WTC11 (cell line): ENCODE data around the gene RNF148. TPM values are rescaled to one million over a fixed set of nuclear protein-coding genes. Genes with fewer than 3 reads are reported as not detected.

Source experiments
- ATAC-seq: fragments of 200-7000 bp; cut with Tn5 transposase; 2 replicates; pipeline ENCODE4 v1.10.0; 2021; ENCODE audit warnings: mild to moderate bottlenecking, moderate library complexity
- CTCF ChIA-PET: fragments of 300-600 bp; sonication (Branson Sonifier 250); formaldehyde crosslinking; loops from one replicate; lab custom pipeline; 2021; ENCODE audit warnings: antibody characterized with exemption; lab: Charles Lee
- POLR2A ChIA-PET: fragments of 350-600 bp; sonication (Branson Sonifier 250); formaldehyde crosslinking; loops from one replicate; lab custom pipeline; 2021; ENCODE audit warnings: antibody characterized with exemption; lab: Charles Lee
- DNase-seq: peaks from one replicate; pipeline ENCODE4 v3.0.0; 2021; ENCODE audit warnings: low spot score
- H3K27ac Mint-ChIP-seq: 2 replicates; pipeline ENCODE4 v1.8.0; 2021; ENCODE audit warnings: mixed read lengths
- H3K27me3 Mint-ChIP-seq: 2 replicates; pipeline ENCODE4 v1.8.0; 2021; ENCODE audit warnings: low read depth, mild to moderate bottlenecking, moderate library complexity, mixed read lengths
- H3K36me3 Mint-ChIP-seq: 2 replicates; pipeline ENCODE4 v1.8.0; 2021; ENCODE audit warnings: mixed read lengths
- H3K4me1 Mint-ChIP-seq: 2 replicates; pipeline ENCODE4 v1.8.0; 2022; ENCODE audit warnings: mixed read lengths
- H3K4me3 Mint-ChIP-seq: 2 replicates; pipeline ENCODE4 v1.8.0; 2021; ENCODE audit warnings: mild to moderate bottlenecking, moderate library complexity, mixed read lengths
- H3K9me3 Mint-ChIP-seq: 2 replicates; pipeline ENCODE4 v1.8.0; 2021; ENCODE audit warnings: mixed read lengths
- AFF4 ChIP-seq: sonication (generic); formaldehyde crosslinking; IDR thresholded peaks from 2 replicates; pipeline ENCODE4 v1.8.1; 2023; ENCODE audit warnings: mild to moderate bottlenecking, missing genetic modification reagents, borderline replicate concordance
- ARID4B ChIP-seq: sonication (generic); formaldehyde crosslinking; IDR thresholded peaks from 2 replicates; pipeline ENCODE4 v1.8.0; 2023; ENCODE audit warnings: missing genetic modification reagents, mild to moderate bottlenecking, borderline replicate concordance
- ATF3 ChIP-seq: sonication (generic); formaldehyde crosslinking; conservative IDR thresholded peaks from 2 replicates; pipeline ENCODE4 v1.8.1; 2022; ENCODE audit warnings: mild to moderate bottlenecking, missing genetic modification reagents
- ETV6 ChIP-seq: sonication (generic); formaldehyde crosslinking; IDR thresholded peaks from 2 replicates; pipeline ENCODE4 v1.8.1; 2022; ENCODE audit warnings: mild to moderate bottlenecking, missing genetic modification reagents
- GABPB1 ChIP-seq: sonication (generic); formaldehyde crosslinking; IDR thresholded peaks from 2 replicates; pipeline ENCODE4 v1.8.1; 2023; ENCODE audit warnings: mild to moderate bottlenecking, missing genetic modification reagents
- GTF2I ChIP-seq: fragments of 250-450 bp; sonication (Bioruptor Pico); conservative IDR thresholded peaks from 2 replicates; pipeline ENCODE4 v1.4.0; 2021; ENCODE audit warnings: mild to moderate bottlenecking
- NFATC4 ChIP-seq: fragments of 250-450 bp; sonication (Bioruptor Pico); IDR thresholded peaks from 2 replicates; pipeline ENCODE4 v1.9.0; 2021; ENCODE audit warnings: mild to moderate bottlenecking
- PRRX2 ChIP-seq: fragments of 250-450 bp; sonication (Bioruptor Pico); IDR thresholded peaks from 2 replicates; pipeline ENCODE4 v1.8.0; 2021; ENCODE audit warnings: mild to moderate bottlenecking
- RORB ChIP-seq: fragments of 250-450 bp; sonication (Bioruptor Pico); IDR thresholded peaks from 2 replicates; pipeline ENCODE4 v1.9.0; 2021; ENCODE audit warnings: mild to moderate bottlenecking
- STAT6 ChIP-seq: sonication (generic); formaldehyde crosslinking; conservative IDR thresholded peaks from 2 replicates; pipeline ENCODE4 v1.8.1; 2023; ENCODE audit warnings: mild to moderate bottlenecking, low read depth, missing genetic modification reagents, moderate library complexity
- TEAD1 ChIP-seq: sonication (generic); formaldehyde crosslinking; IDR thresholded peaks from 2 replicates; pipeline ENCODE4 v1.8.0; 2022; ENCODE audit warnings: mild to moderate bottlenecking, missing genetic modification reagents
- total RNA-seq: library from RNA; stranded (reverse); gene quantifications from 3 replicates; pipeline ENCODE4 v1.2.3, GENCODE V29; 2021

The RNF148 gene
- total RNA-seq, 1 experiment from 2014 or later: 0.17 TPM

GRCh38 chr7:122691569-122692235 lies 11.0 kb downstream of the RNF148 start:
- ChIA-PET CTCF (no interaction called here), POLR2A (no interaction called here)
- no peak for DNase-seq
- Mint-ChIP-seq H3K4me1 (peaks cover 19% of the 10 kb centered on the region), H3K36me3 (peaks cover 9% of the 10 kb centered on the region), H3K9me3 (peaks cover 12% of the 10 kb centered on the region), H3K4me3 (no peak overlapping the region), H3K27me3 (no peaks in the 10 kb centered on the region), H3K27ac (no peak overlapping the region)
- ATAC-seq: no peak
- no peak for TF ChIP-seq ETV6 (CRISPR knock-in tag)
- no peak for TF ChIP-seq PRRX2 (CRISPR knock-in tag)
- TF ChIP-seq STAT6 (CRISPR knock-in tag): no peak
- no peak for TF ChIP-seq RORB (CRISPR knock-in tag)
- TF ChIP-seq ATF3 (CRISPR knock-in tag): no peak
- no peak for TF ChIP-seq TEAD1 (CRISPR knock-in tag)
- no peak for TF ChIP-seq ARID4B (CRISPR knock-in tag)
- TF ChIP-seq GABPB1: no peak
- no peak for TF ChIP-seq GTF2I (CRISPR knock-in tag)

GRCh38 chr7:122689346-122690109 lies 13.2 kb downstream of the RNF148 start:
- Mint-ChIP-seq H3K4me1 (peaks cover 27% of the 10 kb centered on the region), H3K4me3 (no peak overlapping the region), H3K27me3 (no peaks in the 10 kb centered on the region), H3K27ac (no peak overlapping the region), H3K9me3 (peaks cover 12% of the 10 kb centered on the region), H3K36me3 (peaks cover 9% of the 10 kb centered on the region)
- ATAC-seq (peak; percentile 21), DNase-seq (no peak)
- CTCF ChIA-PET: interaction anchor here (0.6 to 2.2 kb wide), 8 partner anchors 13 to 1044 kb away, joined by 3 to 10 read pairs (median 4); no protein-coding TSS in a partner anchor
- POLR2A ChIA-PET: no interaction called here
- TF ChIP-seq NFATC4 (no peak), GTF2I (CRISPR knock-in tag) (no peak), AFF4 (no peak)
